OCI-LY7 (cell line): ENCODE measurements around the gene NRK. TPM values are rescaled to one million over a fixed set of nuclear protein-coding genes. Genes with fewer than 3 reads are reported as not detected.

ENCODE experiments used
- BruUV-seq: library from RNA; stranded (reverse); fragments of 400-500 nt; replicated peaks from 2 replicates; lab custom pipeline; 2021; lab: Mats Ljungman, UMichigan
- CTCF ChIA-PET: fragments of 300-600 bp; sonication (Branson Sonifier 250); formaldehyde crosslinking; loops from one replicate; lab custom pipeline; 2022; ENCODE audit warnings: antibody characterized with exemption; ENCODE audit not compliant: unreplicated experiment; lab: Charles Lee
- POLR2A ChIA-PET: fragments of 300-600 bp; sonication (Branson Sonifier 250); formaldehyde crosslinking; loops from one replicate; lab custom pipeline; 2022; ENCODE audit warnings: antibody characterized with exemption; lab: Charles Lee
- DNase-seq: peaks from one replicate; pipeline ENCODE4 v3.0.0-alpha.2; 2015; ENCODE audit warnings: low spot score
- H2AFZ ChIP-seq: fragments of 200-600 bp; sonication (generic), shearing (Covaris generic); 2 replicates; pipeline ENCODE4 v1.6.1; 2014; ENCODE audit warnings: mild to moderate bottlenecking, antibody characterized with exemption, low read length, moderate library complexity
- H3K27ac ChIP-seq: fragments of 200-600 bp; sonication (generic); 2 replicates; pipeline ENCODE4 v1.5.1; 2014; ENCODE audit warnings: mixed run types, low read depth, mild to moderate bottlenecking, moderate library complexity, low read length, inconsistent platforms; ENCODE audit not compliant: poor library complexity, severe bottlenecking
- H3K36me3 ChIP-seq: fragments of 200-600 bp; sonication (generic); 2 replicates; pipeline ENCODE4 v1.6.1; 2014; ENCODE audit warnings: mild to moderate bottlenecking, antibody characterized with exemption, low read length, moderate library complexity, mixed read lengths; ENCODE audit not compliant: insufficient read depth
- H3K4me1 ChIP-seq: fragments of 200-600 bp; sonication (generic); 2 replicates; pipeline ENCODE4 v1.5.1; 2014; ENCODE audit warnings: mild to moderate bottlenecking, low read length; ENCODE audit not compliant: insufficient read depth, poor library complexity, severe bottlenecking
- H3K4me2 ChIP-seq: fragments of 200-600 bp; sonication (generic); 2 replicates; pipeline ENCODE4 v1.6.1; 2014; ENCODE audit warnings: mild to moderate bottlenecking, low read length
- H3K4me3 ChIP-seq: fragments of 200-600 bp; sonication (generic); 2 replicates; pipeline ENCODE4 v1.5.1; 2014; ENCODE audit warnings: mild to moderate bottlenecking, low read depth, low read length; ENCODE audit not compliant: poor library complexity, severe bottlenecking
- H3K79me2 ChIP-seq: fragments of 200-600 bp; sonication (generic); 2 replicates; pipeline ENCODE4 v1.6.1; 2016; ENCODE audit warnings: low read depth, mild to moderate bottlenecking, low read length, moderate library complexity, mixed read lengths; ENCODE audit not compliant: insufficient read depth
- H3K9me2 ChIP-seq: fragments of 200-600 bp; sonication (generic); 2 replicates; pipeline ENCODE4 v1.6.1; 2016; ENCODE audit warnings: mild to moderate bottlenecking, low read length, mixed read lengths; ENCODE audit not compliant: insufficient read depth
- H3K9me3 ChIP-seq: fragments of 200-600 bp; sonication (generic); 2 replicates; pipeline ENCODE4 v1.6.1; 2014; ENCODE audit warnings: mild to moderate bottlenecking, mixed run types, low read length, mixed read lengths
- H4K20me1 ChIP-seq: fragments of 200-600 bp; sonication (generic); 2 replicates; pipeline ENCODE4 v1.6.1; 2014; ENCODE audit warnings: mild to moderate bottlenecking, antibody characterized with exemption, low read length, moderate library complexity, mixed read lengths; ENCODE audit not compliant: insufficient read depth
- CTCF ChIP-seq: fragments of 200-600 bp; sonication (generic); conservative IDR thresholded peaks from 2 replicates; pipeline ENCODE4 v1.5.1; 2014; ENCODE audit warnings: mild to moderate bottlenecking, antibody characterized with exemption, low read length, moderate library complexity, mixed read lengths
- EZH2phosphoT487 ChIP-seq: fragments of 200-600 bp; sonication (generic); IDR thresholded peaks from 2 replicates; pipeline ENCODE4 v1.6.1; 2018; ENCODE audit warnings: low read depth, borderline replicate concordance, mild to moderate bottlenecking, mixed run types, antibody characterized with exemption, low read length, moderate library complexity, mixed read lengths
- intact Hi-C: fragments of 100-400 bp; cut with micrococcal nuclease; formaldehyde crosslinking; loops from one replicate; pipeline ENCODE4 v1.10.0; 2022; ENCODE audit not compliant: unreplicated experiment
- total RNA-seq, 2 experiments: library from RNA; depleted of rRNA in 1 of 2; stranded (reverse); fragments of >200 nt in 1 of 2; shearing (Covaris generic) in 1 of 2; gene quantifications; 2 replicates each; pipeline ENCODE4 v1.2.3, GENCODE V29; 2014 to 2022

Gene NRK
- total RNA-seq, 2 experiments from 2014 or later: not detected

GRCh38 chrX:105820247-105820646 is 2.1 kb upstream of the NRK start:
- intact Hi-C loops: no loop called here
- ChIA-PET CTCF (no interaction called here), POLR2A (interaction anchor here (0.7 kb wide), 1 partner anchor 525 kb away, joined by 3 read pairs; no protein-coding TSS in a partner anchor)
- Histone ChIP-seq H3K27ac (no peak overlapping the region), H3K4me2 (no peak overlapping the region), H2AFZ (no peak overlapping the region), H3K4me3 (no peak overlapping the region), H3K9me2 (no peaks in the 10 kb centered on the region), H3K4me1 (no peaks in the 10 kb centered on the region), H3K9me3 (no peaks in the 10 kb centered on the region), H3K36me3 (no peaks in the 10 kb centered on the region), H4K20me1 (no peaks in the 10 kb centered on the region), H3K79me2 (no peaks in the 10 kb centered on the region)
- TF ChIP-seq CTCF (no peak), EZH2phosphoT487 (no peak)
- no peak for DNase-seq
- BruUV-seq: no TSS peak

- TF ChIP-seq EZH2phosphoT487 (no peak), CTCF (no peak)
- H3K9me2 ChIP-seq: no peaks in the 10 kb centered on the region
- no peaks in the 10 kb centered on the region for H3K36me3 ChIP-seq
- ChIA-PET POLR2A (no interaction called here), CTCF (no interaction called here)
- no peak overlapping the region for H2AFZ ChIP-seq
- intact Hi-C loops: no loop called here
- BruUV-seq: no TSS peak
- H3K9me3 ChIP-seq: no peaks in the 10 kb centered on the region
- no peaks in the 10 kb centered on the region for H4K20me1 ChIP-seq
- H3K79me2 ChIP-seq: no peaks in the 10 kb centered on the region
- DNase-seq: no peak
- no peaks in the 10 kb centered on the region for H3K4me1 ChIP-seq
- no peak overlapping the region for H3K4me2 ChIP-seq
- H3K4me3 ChIP-seq: no peak overlapping the region
- H3K27ac ChIP-seq: no peak overlapping the region
Observed at GRCh38 chrX:105821471-105822121, 743 bp upstream of the NRK start.

- BruUV-seq: no TSS peak
- CTCF ChIA-PET: no interaction called here
- H3K27ac ChIP-seq: no peak overlapping the region
- no peak overlapping the region for H3K4me2 ChIP-seq
- H3K9me3 ChIP-seq: no peaks in the 10 kb centered on the region
- no peaks in the 10 kb centered on the region for H4K20me1 ChIP-seq
- DNase-seq: no peak
- no peaks in the 10 kb centered on the region for H3K9me2 ChIP-seq
- no peak overlapping the region for H3K4me3 ChIP-seq
- H3K4me1 ChIP-seq: no peaks in the 10 kb centered on the region
- H3K36me3 ChIP-seq: no peaks in the 10 kb centered on the region
- H2AFZ ChIP-seq: no peak overlapping the region
- no peaks in the 10 kb centered on the region for H3K79me2 ChIP-seq
- no peak for TF ChIP-seq EZH2phosphoT487
- TF ChIP-seq CTCF: no peak
- intact Hi-C loops: no loop called here
- POLR2A ChIA-PET: no interaction called here
Observed at GRCh38 chrX:105823092-105823455, 735 bp downstream of the NRK start.
